ENCODE data around the gene ANKUB1.

Gene ANKUB1

GRCh38 chr3:149812606-149813366 lies 20.4 kb upstream of the ANKUB1 start, which contains the start of gene RNF13:
RNF13 (plus strand) TSS chr3:149813215; CDS start chr3:149846027, 32,812 bp downstream.
- H3K4me1 ChIP-seq (ENCODE audit: control insufficient read depth in 5 of 5, insufficient read depth in 5 of 5, low read length in 5 of 5), result peaks cover 0 to 40% (median 38%) of the 10 kb centered on the region in 5 donors
- H3K36me3 ChIP-seq (ENCODE audit: control insufficient read depth in 5 of 5, insufficient read depth in 5 of 5, low read length in 5 of 5), result no peaks in the 10 kb centered on the region
- H3K4me3 ChIP-seq (ENCODE audit: low read depth in 1 of 5, low read length in 5 of 5), result peak within 1 kb of the TSS; percentile 88 to 97 (median 90)
- H3K9ac ChIP-seq (ENCODE audit: low read length in 5 of 5), result peak within 1 kb of the TSS; percentile 92 to 97 (median 94)
- H3K27ac ChIP-seq (ENCODE audit: low read depth, low read length), result peak within 1 kb of the TSS; percentile 99
- no peaks in the 10 kb centered on the region for H3K27me3 ChIP-seq (ENCODE audit: control insufficient read depth in 5 of 5, insufficient read depth in 4 of 5, low read length in 5 of 5)
- no peaks in the 10 kb centered on the region for H3K9me3 ChIP-seq (ENCODE audit: control insufficient read depth in 5 of 5, low read length in 5 of 5)

GRCh38 chr3:149812165-149812605 lies 19.8 kb upstream of the ANKUB1 start:
- Histone ChIP-seq H3K36me3 (ENCODE audit: control insufficient read depth in 5 of 5, insufficient read depth in 5 of 5, low read length in 5 of 5) (no peaks in the 10 kb centered on the region), H3K9ac (ENCODE audit: low read length in 5 of 5) (peak overlapping the region; percentile 92 to 97 (median 94)), H3K27ac (ENCODE audit: low read depth, low read length) (peak overlapping the region; percentile 99), H3K9me3 (ENCODE audit: control insufficient read depth in 5 of 5, low read length in 5 of 5) (no peaks in the 10 kb centered on the region), H3K4me3 (ENCODE audit: low read depth in 1 of 5, low read length in 5 of 5) (peak overlapping the region in 4 of 5 donors; percentile 88 to 94 (median 90)), H3K27me3 (ENCODE audit: control insufficient read depth in 5 of 5, insufficient read depth in 4 of 5, low read length in 5 of 5) (no peaks in the 10 kb centered on the region), H3K4me1 (ENCODE audit: control insufficient read depth in 5 of 5, insufficient read depth in 5 of 5, low read length in 5 of 5) (peaks cover 0 to 38% (median 35%) of the 10 kb centered on the region in 5 donors)

- Histone ChIP-seq H3K4me3 (ENCODE audit: low read depth in 1 of 5, low read length in 5 of 5) (no peak overlapping the region), H3K27me3 (ENCODE audit: control insufficient read depth in 5 of 5, insufficient read depth in 4 of 5, low read length in 5 of 5) (no peaks in the 10 kb centered on the region), H3K27ac (ENCODE audit: low read depth, low read length) (no peak overlapping the region), H3K4me1 (ENCODE audit: control insufficient read depth in 5 of 5, insufficient read depth in 5 of 5, low read length in 5 of 5) (peaks cover 0 to 33% (median 30%) of the 10 kb centered on the region in 5 donors), H3K9ac (ENCODE audit: low read length in 5 of 5) (no peak overlapping the region), H3K36me3 (ENCODE audit: control insufficient read depth in 5 of 5, insufficient read depth in 5 of 5, low read length in 5 of 5) (no peaks in the 10 kb centered on the region), H3K9me3 (ENCODE audit: control insufficient read depth in 5 of 5, low read length in 5 of 5) (no peaks in the 10 kb centered on the region)
Measured at GRCh38 chr3:149810846-149811245, 18.5 kb upstream of the ANKUB1 start.

DNA sequence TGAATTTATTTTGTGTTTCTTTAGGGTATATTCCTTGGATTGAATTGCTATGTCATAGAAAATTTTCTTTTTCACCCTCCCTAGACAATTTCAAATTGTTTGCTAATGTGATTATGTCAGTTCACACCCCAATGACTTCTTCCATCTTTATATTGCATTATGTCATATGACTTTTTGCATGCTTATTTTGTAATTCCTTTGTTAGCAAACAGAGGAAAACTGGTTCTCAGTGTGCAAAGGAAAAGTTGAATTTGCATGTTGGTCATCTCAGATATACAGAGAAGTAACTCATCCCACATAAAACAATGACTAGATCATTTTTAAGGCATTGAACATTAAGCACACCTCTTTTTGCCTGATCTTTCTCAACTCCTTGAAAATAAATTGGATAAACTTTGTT lies 17.3 kb upstream of the ANKUB1 start:
- Histone ChIP-seq H3K36me3 (ENCODE audit: control insufficient read depth in 5 of 5, insufficient read depth in 5 of 5, low read length in 5 of 5) (no peaks in the 10 kb centered on the region), H3K4me3 (ENCODE audit: low read depth in 1 of 5, low read length in 5 of 5) (no peak overlapping the region), H3K27me3 (ENCODE audit: control insufficient read depth in 5 of 5, insufficient read depth in 4 of 5, low read length in 5 of 5) (no peaks in the 10 kb centered on the region), H3K9me3 (ENCODE audit: control insufficient read depth in 5 of 5, low read length in 5 of 5) (no peaks in the 10 kb centered on the region), H3K9ac (ENCODE audit: low read length in 5 of 5) (no peak overlapping the region), H3K27ac (ENCODE audit: low read depth, low read length) (no peak overlapping the region), H3K4me1 (ENCODE audit: control insufficient read depth in 5 of 5, insufficient read depth in 5 of 5, low read length in 5 of 5) (peaks cover 0 to 24% (median 19%) of the 10 kb centered on the region in 5 donors)

- no peaks in the 10 kb centered on the region for H3K9me3 ChIP-seq (ENCODE audit: control insufficient read depth in 5 of 5, low read length in 5 of 5)
- no peak overlapping the region for H3K27ac ChIP-seq (ENCODE audit: low read depth, low read length)
- no peak overlapping the region for H3K9ac ChIP-seq (ENCODE audit: low read length in 5 of 5)
- H3K4me3 ChIP-seq (ENCODE audit: low read depth in 1 of 5, low read length in 5 of 5), result no peak overlapping the region
- peaks cover 0 to 11% (median 6%) of the 10 kb centered on the region in 5 donors for H3K4me1 ChIP-seq (ENCODE audit: control insufficient read depth in 5 of 5, insufficient read depth in 5 of 5, low read length in 5 of 5)
- H3K27me3 ChIP-seq (ENCODE audit: control insufficient read depth in 5 of 5, insufficient read depth in 4 of 5, low read length in 5 of 5), result no peaks in the 10 kb centered on the region
- H3K36me3 ChIP-seq (ENCODE audit: control insufficient read depth in 5 of 5, insufficient read depth in 5 of 5, low read length in 5 of 5), result no peaks in the 10 kb centered on the region
Measured at GRCh38 chr3:149808209-149808829, 16.0 kb upstream of the ANKUB1 start.

GRCh38 chr3:149806171-149806778 lies 13.9 kb upstream of the ANKUB1 start:
- H3K9ac ChIP-seq (ENCODE audit: low read length in 5 of 5), result no peak overlapping the region
- no peaks in the 10 kb centered on the region for H3K36me3 ChIP-seq (ENCODE audit: control insufficient read depth in 5 of 5, insufficient read depth in 5 of 5, low read length in 5 of 5)
- peaks cover 0 to 2% (median 0%) of the 10 kb centered on the region in 5 donors for H3K4me1 ChIP-seq (ENCODE audit: control insufficient read depth in 5 of 5, insufficient read depth in 5 of 5, low read length in 5 of 5)
- H3K4me3 ChIP-seq (ENCODE audit: low read depth in 1 of 5, low read length in 5 of 5), result no peak overlapping the region
- no peak overlapping the region for H3K27ac ChIP-seq (ENCODE audit: low read depth, low read length)
- H3K9me3 ChIP-seq (ENCODE audit: control insufficient read depth in 5 of 5, low read length in 5 of 5), result no peaks in the 10 kb centered on the region
- H3K27me3 ChIP-seq (ENCODE audit: control insufficient read depth in 5 of 5, insufficient read depth in 4 of 5, low read length in 5 of 5), result no peaks in the 10 kb centered on the region

DNA sequence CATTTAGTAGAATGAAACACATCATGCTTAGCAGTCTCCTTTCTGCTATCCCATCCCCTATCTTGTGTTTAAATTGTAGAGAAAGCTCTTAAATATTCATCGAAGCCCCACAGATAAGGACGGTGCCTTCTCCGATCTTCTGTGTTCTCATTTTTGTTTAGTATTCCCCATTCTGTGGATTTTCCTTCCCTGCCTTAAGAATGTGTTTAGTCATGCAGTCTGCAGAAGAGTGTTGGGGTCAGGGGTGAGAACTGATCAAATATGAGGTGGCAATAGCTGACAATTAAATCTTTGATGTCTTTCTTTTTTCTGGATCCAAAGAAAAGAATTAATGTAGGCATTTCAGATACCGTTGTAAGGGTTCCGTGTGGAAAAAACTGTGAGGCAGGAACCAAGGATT lies 9.3 kb upstream of the ANKUB1 start:
- Histone ChIP-seq H3K27ac (ENCODE audit: low read depth, low read length) (no peak overlapping the region), H3K36me3 (ENCODE audit: control insufficient read depth in 5 of 5, insufficient read depth in 5 of 5, low read length in 5 of 5) (no peaks in the 10 kb centered on the region), H3K9ac (ENCODE audit: low read length in 5 of 5) (no peak overlapping the region), H3K9me3 (ENCODE audit: control insufficient read depth in 5 of 5, low read length in 5 of 5) (no peaks in the 10 kb centered on the region), H3K4me1 (ENCODE audit: control insufficient read depth in 5 of 5, insufficient read depth in 5 of 5, low read length in 5 of 5) (no peaks in the 10 kb centered on the region), H3K4me3 (ENCODE audit: low read depth in 1 of 5, low read length in 5 of 5) (no peak overlapping the region), H3K27me3 (ENCODE audit: control insufficient read depth in 5 of 5, insufficient read depth in 4 of 5, low read length in 5 of 5) (no peaks in the 10 kb centered on the region)

DNA sequence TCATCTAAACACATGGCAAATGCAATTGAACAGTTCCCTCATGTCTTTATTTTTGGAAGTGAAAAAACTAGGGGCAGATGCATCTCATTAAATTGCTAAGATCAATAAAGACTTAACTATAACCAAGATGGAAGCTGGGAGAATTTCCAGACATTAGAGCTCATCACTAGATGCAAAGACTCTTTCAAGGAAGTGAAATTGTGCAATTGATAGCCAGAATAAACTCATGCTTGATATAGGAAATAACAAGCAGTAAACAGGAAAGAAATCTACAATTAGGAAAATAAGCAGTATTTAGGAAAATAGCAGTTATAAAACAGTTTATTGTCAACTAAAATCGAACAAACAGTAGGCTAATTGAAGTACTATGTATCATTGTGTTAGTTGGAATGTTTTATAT lies 8.8 kb upstream of the ANKUB1 start:
- Histone ChIP-seq H3K27ac (ENCODE audit: low read depth, low read length) (no peak overlapping the region), H3K36me3 (ENCODE audit: control insufficient read depth in 5 of 5, insufficient read depth in 5 of 5, low read length in 5 of 5) (no peaks in the 10 kb centered on the region)

GRCh38 chr3:149800693-149801092 lies 8.3 kb upstream of the ANKUB1 start:
- no peaks in the 10 kb centered on the region for H3K9me3 ChIP-seq (ENCODE audit: control insufficient read depth in 5 of 5, low read length in 5 of 5)
- H3K4me1 ChIP-seq (ENCODE audit: control insufficient read depth in 5 of 5, insufficient read depth in 5 of 5, low read length in 5 of 5), result no peaks in the 10 kb centered on the region
- no peaks in the 10 kb centered on the region for H3K36me3 ChIP-seq (ENCODE audit: control insufficient read depth in 5 of 5, insufficient read depth in 5 of 5, low read length in 5 of 5)
- no peaks in the 10 kb centered on the region for H3K27me3 ChIP-seq (ENCODE audit: control insufficient read depth in 5 of 5, insufficient read depth in 4 of 5, low read length in 5 of 5)
- H3K27ac ChIP-seq (ENCODE audit: low read depth, low read length), result no peak overlapping the region
- no peak overlapping the region for H3K9ac ChIP-seq (ENCODE audit: low read length in 5 of 5)
- H3K4me3 ChIP-seq (ENCODE audit: low read depth in 1 of 5, low read length in 5 of 5), result no peak overlapping the region

More for the DNA sequence above, 8.8 kb upstream of the ANKUB1 start:
- no peak overlapping the region for H3K4me3 ChIP-seq (ENCODE audit: low read depth in 1 of 5, low read length in 5 of 5)
- no peaks in the 10 kb centered on the region for H3K4me1 ChIP-seq (ENCODE audit: control insufficient read depth in 5 of 5, insufficient read depth in 5 of 5, low read length in 5 of 5)
- H3K9me3 ChIP-seq (ENCODE audit: control insufficient read depth in 5 of 5, low read length in 5 of 5), result no peaks in the 10 kb centered on the region
- no peak overlapping the region for H3K9ac ChIP-seq (ENCODE audit: low read length in 5 of 5)
- H3K27me3 ChIP-seq (ENCODE audit: control insufficient read depth in 5 of 5, insufficient read depth in 4 of 5, low read length in 5 of 5), result no peaks in the 10 kb centered on the region

DNA sequence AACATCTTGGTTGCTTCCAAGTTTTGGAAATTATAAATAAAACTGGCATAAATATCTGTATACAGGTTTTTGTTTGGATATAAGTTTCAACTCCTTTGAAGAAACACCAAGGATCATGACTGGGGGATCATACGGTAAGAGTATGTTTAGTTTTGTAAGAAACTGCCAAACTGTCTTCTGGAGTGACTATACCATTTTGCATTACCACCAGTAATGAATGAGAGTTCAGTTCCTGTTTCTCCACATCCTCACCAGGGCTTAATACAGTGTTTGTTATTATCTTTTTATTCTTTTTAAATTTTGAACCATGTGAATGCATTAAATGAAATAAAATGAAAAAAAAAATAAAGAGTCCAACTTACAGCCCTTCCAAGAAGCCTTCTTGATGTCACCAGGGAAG lies 3.7 kb upstream of the ANKUB1 start:
- no peak overlapping the region for H3K27ac ChIP-seq (ENCODE audit: low read depth, low read length)
- no peaks in the 10 kb centered on the region for H3K4me1 ChIP-seq (ENCODE audit: control insufficient read depth in 5 of 5, insufficient read depth in 5 of 5, low read length in 5 of 5)
- H3K27me3 ChIP-seq (ENCODE audit: control insufficient read depth in 5 of 5, insufficient read depth in 4 of 5, low read length in 5 of 5), result no peaks in the 10 kb centered on the region

More for the DNA sequence above, 3.7 kb upstream of the ANKUB1 start:
- Histone ChIP-seq H3K36me3 (ENCODE audit: control insufficient read depth in 5 of 5, insufficient read depth in 5 of 5, low read length in 5 of 5) (no peaks in the 10 kb centered on the region), H3K4me3 (ENCODE audit: low read depth in 1 of 5, low read length in 5 of 5) (no peak overlapping the region), H3K9me3 (ENCODE audit: control insufficient read depth in 5 of 5, low read length in 5 of 5) (no peaks in the 10 kb centered on the region), H3K9ac (ENCODE audit: low read length in 5 of 5) (no peak overlapping the region)

All from subcutaneous abdominal adipose tissue (tissue), 5 donors.